ENCODE results near the gene NFIB. TPM values are rescaled to one million over a fixed set of nuclear protein-coding genes. Genes with fewer than 3 reads are reported as not detected.

Gene NFIB
- total and polyA plus RNA-seq, 2 donors (not counting 3 experiments of a cell fraction or from before 2014, with no cell fraction given) = 26.4 to 174 TPM

- CTCF ChIA-PET = no interaction called here
- intact Hi-C loops (cut with micrococcal nuclease) = no loop called here
Measured at GRCh38 chr9:14183001-14183400, 130.9 kb downstream of the NFIB start.

More at GRCh38 chr9:14183001-14183400, 130.9 kb downstream of the NFIB start:
- Histone ChIP-seq H2AFZ (ENCODE audit: low read depth, low read length) (no peak overlapping the region), H3K9me3 (replicated peaks; ENCODE audit: control insufficient read depth, insufficient read depth, low read length) (no peaks in the 10 kb centered on the region), H3K27ac (ENCODE audit: insufficient read depth, low read depth, low read length) (no peak overlapping the region), H3K4me1 (ENCODE audit: control insufficient read depth, extremely low read depth, insufficient read depth, low read length) (peaks cover 20% of the 10 kb centered on the region), H3K4me2 (ENCODE audit: insufficient read depth, low read length) (no peak overlapping the region), H3K4me3 (replicated peaks in 1 of 3; ENCODE audit: insufficient read depth in 1 of 3, low read depth in 1 of 3, low read length in 3 of 3) (no peak overlapping the region), H4K20me1 (replicated peaks; ENCODE audit: control insufficient read depth, extremely low read depth, insufficient read depth, low read length) (no peaks in the 10 kb centered on the region), H3K9ac (replicated peaks; ENCODE audit: extremely low read depth, insufficient read depth, low read length) (no peak overlapping the region), H3K9me1 (replicated peaks; ENCODE audit: control insufficient read depth, extremely low read depth, insufficient read depth, low read length) (no peaks in the 10 kb centered on the region), H3K27me3 (ENCODE audit: control insufficient read depth in 2 of 2, insufficient read depth in 2 of 2, low read length in 2 of 2) (no peaks in the 10 kb centered on the region), H3K36me3 (ENCODE audit: control insufficient read depth in 2 of 2, extremely low read depth in 1 of 2, insufficient read depth in 2 of 2, low read length in 2 of 2) (peaks cover 0 to 3% of the 10 kb centered on the region in 2 experiments), H3K79me2 (ENCODE audit: control insufficient read depth, insufficient read depth, low read length) (peaks cover 67% of the 10 kb centered on the region)
- POLR2A ChIA-PET = no interaction called here
- FAIRE-seq = no peak
- TF ChIP-seq CTCF (IDR thresholded peaks at IDR 0.05; ENCODE audit: extremely low read depth in 1 of 2, insufficient read depth in 1 of 2, low read depth in 1 of 2, low read length in 2 of 2) (no peak), POLR2A (IDR thresholded peaks at IDR 0.05; ENCODE audit: low read depth, low read length) (no peak), GATA2 (IDR thresholded peaks at IDR 0.05; ENCODE audit: insufficient read depth, insufficient read length, low read depth, low read length) (no peak), EZH2 (IDR thresholded peaks at IDR 0.05; ENCODE audit: borderline replicate concordance, low read depth, low read length, severe bottlenecking) (no peak), FOS (IDR thresholded peaks at IDR 0.05; ENCODE audit: borderline replicate concordance, insufficient read depth, low read length) (no peak), MAX (IDR thresholded peaks at IDR 0.05; ENCODE audit: insufficient read depth, insufficient read length) (no peak), POLR2AphosphoS5 (IDR thresholded peaks at IDR 0.05; ENCODE audit: insufficient read depth, low read depth, low read length) (no peak)
- BruUV-seq (replicated peaks) = no TSS peak
- dilution Hi-C loops (cut with MboI; ENCODE audit: extremely low pct_ligation_motif_present, low sequenced_read_pairs) = no loop called here
- no peak for DNase-seq (ENCODE audit: low read depth, low spot score)

Measured in endothelial cell of umbilical vein (primary cell).